HG03457 (cell line): Measurements from ENCODE around the gene E2F7.

ENCODE experiments used
- ATAC-seq: cut with Tn5 transposase; IDR thresholded peaks from one replicate; pipeline ENCODE4 v1.9.1; 2021; ENCODE audit warnings: moderate number of reproducible peaks; ENCODE audit not compliant: unreplicated experiment

Gene E2F7

GRCh38 chr12:77070382-77070781, 5.0 kb upstream of the E2F7 start:
- ATAC-seq: peak; percentile 78

- ATAC-seq: no peak
Observed at GRCh38 chr12:77064896-77065360, 441 bp downstream of the E2F7 start.

DNA sequence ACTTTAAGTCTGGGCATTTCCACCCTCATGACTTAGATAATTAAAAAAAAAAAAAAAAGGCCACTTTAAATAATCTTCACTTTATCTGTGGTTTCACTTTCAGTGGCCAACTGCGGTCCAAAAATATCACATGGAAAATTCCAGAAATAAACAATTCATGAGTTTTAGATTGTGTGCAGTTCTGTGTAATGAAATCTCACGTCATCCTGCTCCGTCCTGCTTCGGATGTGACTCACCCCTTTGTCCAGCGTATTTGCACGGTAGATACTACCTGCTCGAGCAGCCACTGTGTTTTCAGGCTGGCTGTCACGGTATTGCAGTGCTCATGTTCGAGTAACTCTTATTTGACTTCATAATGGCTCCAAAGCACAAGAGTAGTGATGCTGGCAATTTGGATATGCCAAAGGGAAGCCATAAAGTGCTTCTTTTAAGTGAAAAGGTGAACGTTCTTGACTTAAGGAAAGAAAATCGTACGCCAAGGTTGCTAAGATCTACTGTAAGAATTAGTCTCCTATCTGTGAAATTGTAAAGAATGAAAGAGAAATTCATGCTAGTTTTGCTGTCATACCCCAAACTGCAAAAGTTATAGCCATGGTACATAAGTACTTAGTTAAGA, 2.4 kb downstream of the E2F7 start:
- ATAC-seq: peak; percentile 20

DNA sequence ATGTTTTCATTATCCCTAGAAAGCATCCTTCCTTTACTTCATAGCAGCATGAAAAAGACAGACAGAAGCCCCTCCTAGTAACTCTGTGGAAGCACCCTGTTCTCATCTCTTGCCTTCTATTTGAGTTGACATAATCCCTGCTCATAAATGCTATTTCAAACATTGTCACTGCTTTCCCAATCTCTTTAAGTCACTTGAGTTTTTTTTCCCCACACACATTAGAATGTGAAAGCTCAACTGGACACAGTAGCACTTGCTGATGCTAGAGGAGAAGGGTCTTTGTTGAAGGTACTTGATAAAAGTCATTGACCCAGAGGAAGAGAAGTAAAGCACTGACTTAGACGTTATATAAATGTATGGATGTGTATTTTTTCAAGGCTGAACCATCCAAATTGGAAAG, 3.0 kb downstream of the E2F7 start:
- ATAC-seq: no peak

GRCh38 chr12:77060883-77061240, 4.5 kb downstream of the E2F7 start:
- ATAC-seq: peak; percentile 25

DNA sequence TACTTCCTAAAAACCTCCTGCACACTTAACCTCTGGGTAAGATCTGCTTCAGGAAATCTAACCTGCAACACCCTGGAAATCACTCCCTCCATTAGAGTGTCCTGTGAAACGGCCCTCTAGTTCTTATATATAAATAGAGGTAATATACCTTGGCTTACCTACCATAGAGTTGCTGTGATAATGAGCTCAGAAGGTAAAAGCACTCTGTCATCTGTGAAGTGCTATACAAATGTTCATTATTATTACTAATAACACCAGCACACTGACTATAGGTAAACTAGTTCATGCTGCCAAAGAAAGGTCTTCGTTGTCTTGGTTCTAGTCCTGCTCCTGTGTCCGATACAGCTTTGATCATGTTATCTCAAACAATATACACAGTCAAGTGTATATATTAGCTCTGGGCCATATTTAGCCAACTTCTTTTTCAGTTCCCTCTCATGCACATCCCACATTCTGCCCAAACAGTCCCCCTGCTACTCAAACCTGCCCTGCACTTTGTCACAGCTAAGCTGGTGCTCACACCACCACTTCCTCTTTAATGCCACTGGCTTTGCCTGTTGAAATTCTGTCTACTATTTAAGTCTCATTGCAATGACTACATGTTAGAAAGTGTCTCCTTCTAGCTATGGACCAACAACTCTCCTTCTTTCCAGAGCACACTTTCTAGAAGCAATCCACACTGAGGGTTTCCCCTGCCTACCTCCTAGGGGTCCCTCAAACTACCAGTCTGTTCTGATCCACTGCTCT, 5.1 kb downstream of the E2F7 start:
- ATAC-seq: peak; percentile 67

DNA sequence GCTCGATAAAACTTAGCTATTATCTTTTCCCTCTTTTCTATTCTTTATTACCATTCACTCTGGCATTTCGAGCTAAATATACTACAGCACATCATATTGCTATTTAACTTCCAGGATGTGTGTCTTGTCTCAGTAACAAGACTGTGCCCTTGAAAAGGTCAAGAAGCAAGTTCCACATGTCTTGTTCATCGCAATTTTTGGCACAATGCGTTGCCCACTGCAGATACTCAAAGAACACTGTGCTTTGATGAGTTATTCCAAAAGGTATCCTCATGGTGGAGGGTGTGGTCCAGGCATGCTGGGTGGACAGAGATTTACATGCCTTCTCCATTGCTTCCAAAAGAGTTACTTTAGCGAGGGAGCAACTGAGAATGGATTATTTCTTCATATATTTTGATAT, 6.6 kb downstream of the E2F7 start:
- ATAC-seq: no peak

GRCh38 chr12:77054851-77055250, 10.5 kb downstream of the E2F7 start:
- ATAC-seq: no peak

DNA sequence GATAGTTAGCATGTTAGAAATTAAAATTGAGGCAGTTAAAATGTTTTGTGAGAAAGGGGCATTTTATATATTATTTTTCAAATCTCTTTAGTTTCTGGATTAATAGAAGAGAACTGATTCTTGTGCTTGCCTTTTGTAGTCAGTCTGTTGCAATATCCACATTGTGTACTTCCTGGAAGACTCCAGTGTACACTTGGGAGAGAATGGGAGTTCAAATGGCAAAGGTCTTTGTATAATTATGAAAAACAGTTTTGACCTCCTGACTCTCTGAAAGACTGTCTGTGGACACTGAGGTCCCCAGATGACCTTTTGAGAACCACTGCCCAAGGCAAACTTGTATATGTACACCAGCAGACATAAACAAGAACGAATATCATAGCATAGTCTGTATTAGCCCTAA, 12.1 kb downstream of the E2F7 start:
- no peak for ATAC-seq

GRCh38 chr12:77049767-77050353, 15.5 kb downstream of the E2F7 start:
- peak; percentile 95 for ATAC-seq

GRCh38 chr12:77047341-77048109, 17.8 kb downstream of the E2F7 start:
- ATAC-seq: no peak

GRCh38 chr12:77046468-77046867, 18.9 kb downstream of the E2F7 start:
- ATAC-seq: no peak

GRCh38 chr12:77045183-77045582, 20.2 kb downstream of the E2F7 start:
- no peak for ATAC-seq

DNA sequence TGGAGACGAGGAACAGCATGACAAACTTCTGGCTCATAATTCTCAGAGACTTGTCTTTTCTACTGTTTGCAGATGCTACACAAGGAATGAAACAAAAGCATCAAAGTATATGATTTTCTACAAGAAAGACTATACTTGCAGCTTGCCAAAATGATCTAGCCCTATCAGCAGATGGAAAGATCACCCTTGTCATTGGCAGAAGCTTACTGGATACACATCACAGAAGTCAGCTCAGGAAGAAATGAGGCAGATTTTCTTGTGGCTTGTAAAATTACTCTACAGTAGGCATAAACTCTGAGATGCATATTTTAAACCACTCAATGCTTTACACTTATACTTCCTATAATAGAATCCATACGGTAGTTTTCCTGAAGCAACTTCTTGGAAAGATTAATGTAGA, 20.6 kb downstream of the E2F7 start:
- no peak for ATAC-seq

GRCh38 chr12:77042833-77043232, 22.5 kb downstream of the E2F7 start:
- ATAC-seq: no peak

DNA sequence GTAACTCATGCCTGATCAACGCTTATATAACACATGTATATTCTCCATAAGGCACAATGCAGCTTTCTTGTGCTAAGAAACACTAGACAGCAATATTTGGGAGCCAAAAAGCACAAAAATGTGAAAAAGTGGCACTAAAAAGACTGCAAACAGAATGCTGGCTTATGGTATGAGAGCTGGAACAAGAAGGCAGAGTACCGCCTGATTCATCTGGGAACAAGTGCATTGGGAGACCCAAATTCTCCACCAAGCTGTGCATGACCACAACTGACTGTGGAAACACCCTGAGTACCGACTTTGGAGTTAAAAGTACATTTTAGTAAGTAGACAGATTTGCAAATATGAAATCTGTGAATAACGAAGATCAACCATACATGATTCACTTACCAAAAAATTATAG, 25.1 kb downstream of the E2F7 start:
- no peak for ATAC-seq

- ATAC-seq: no peak
Observed at GRCh38 chr12:77035226-77035625, 30.1 kb downstream of the E2F7 start.

- ATAC-seq: no peak
Observed at GRCh38 chr12:77033658-77034536, 31.5 kb downstream of the E2F7 start.

DNA sequence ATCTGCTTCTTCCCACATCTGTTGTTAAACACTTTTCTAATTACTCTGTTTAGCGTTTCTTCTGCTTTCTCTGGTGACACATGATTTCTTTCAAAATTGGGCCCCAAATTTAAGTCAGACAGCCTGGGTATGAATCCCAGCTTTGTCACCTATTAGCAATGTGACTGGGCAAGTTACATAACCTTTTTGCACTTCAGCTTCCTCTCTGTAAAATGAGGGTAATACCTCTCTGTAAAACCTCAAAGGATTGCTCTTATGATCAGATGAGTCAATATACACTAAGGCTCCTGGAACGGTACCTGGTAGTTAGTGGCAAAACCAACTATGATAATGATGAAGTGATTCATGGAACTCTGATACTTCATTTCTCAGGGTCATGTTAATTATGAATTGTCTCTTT, 33.0 kb downstream of the E2F7 start:
- ATAC-seq: no peak

GRCh38 chr12:77031745-77032144, 33.6 kb downstream of the E2F7 start:
- ATAC-seq: no peak
